OCI-LY3 (cell line): Measurements from ENCODE around the gene PEAK1.

Source experiments
- EZH2phosphoT487 ChIP-seq: fragments of 200-600 bp; shearing (Covaris generic); IDR thresholded peaks from 2 replicates; pipeline ENCODE4 v1.6.1; 2018; ENCODE audit warnings: antibody characterized with exemption, mixed run types, low read depth
- TF ChIP-seq, protein P1 (sequence below): fragments of 200-600, 300-600 bp; sonication (generic); IDR thresholded peaks from 2 replicates; pipeline ENCODE4 v1.5.1; 2014; ENCODE audit warnings: antibody characterized with exemption, low read length, low read depth

DNA sequence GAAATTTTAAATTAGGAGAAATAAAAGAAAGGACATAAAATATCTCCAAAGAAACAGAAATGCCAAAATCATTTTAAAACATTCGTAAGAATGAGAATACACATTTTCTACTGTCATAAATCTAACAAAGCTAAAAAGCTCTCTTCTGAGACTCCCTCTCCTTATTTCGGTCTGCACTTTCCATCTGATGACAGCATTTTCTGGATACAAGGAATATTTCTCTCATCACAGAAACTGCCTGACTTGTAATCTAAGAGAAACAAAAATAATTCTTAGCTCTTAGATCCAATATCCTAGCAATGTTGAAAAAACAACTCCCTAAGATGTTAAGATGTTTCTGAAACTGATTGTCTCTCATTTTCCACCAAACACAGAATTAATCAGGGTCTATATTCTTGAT, 93.5 kb downstream of the PEAK1 start:
- TF ChIP-seq, protein P1, sequence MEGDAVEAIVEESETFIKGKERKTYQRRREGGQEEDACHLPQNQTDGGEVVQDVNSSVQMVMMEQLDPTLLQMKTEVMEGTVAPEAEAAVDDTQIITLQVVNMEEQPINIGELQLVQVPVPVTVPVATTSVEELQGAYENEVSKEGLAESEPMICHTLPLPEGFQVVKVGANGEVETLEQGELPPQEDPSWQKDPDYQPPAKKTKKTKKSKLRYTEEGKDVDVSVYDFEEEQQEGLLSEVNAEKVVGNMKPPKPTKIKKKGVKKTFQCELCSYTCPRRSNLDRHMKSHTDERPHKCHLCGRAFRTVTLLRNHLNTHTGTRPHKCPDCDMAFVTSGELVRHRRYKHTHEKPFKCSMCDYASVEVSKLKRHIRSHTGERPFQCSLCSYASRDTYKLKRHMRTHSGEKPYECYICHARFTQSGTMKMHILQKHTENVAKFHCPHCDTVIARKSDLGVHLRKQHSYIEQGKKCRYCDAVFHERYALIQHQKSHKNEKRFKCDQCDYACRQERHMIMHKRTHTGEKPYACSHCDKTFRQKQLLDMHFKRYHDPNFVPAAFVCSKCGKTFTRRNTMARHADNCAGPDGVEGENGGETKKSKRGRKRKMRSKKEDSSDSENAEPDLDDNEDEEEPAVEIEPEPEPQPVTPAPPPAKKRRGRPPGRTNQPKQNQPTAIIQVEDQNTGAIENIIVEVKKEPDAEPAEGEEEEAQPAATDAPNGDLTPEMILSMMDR, result no peak
- no peak for TF ChIP-seq EZH2phosphoT487
